B cell (primary cell): ENCODE measurements around the gene PIGH. TPM values are rescaled to one million over a fixed set of nuclear protein-coding genes. Genes with fewer than 3 reads are reported as not detected.

Source experiments
- ATAC-seq: fragments of 200-7000 bp; cut with Tn5 transposase; one replicate; pipeline ENCODE4 v1.10.0; 2021; ENCODE audit warnings: low read depth, mild to moderate bottlenecking, moderate number of reproducible peaks, moderate library complexity
- CTCF ChIA-PET: fragments of 350-600 bp; sonication (Branson Sonifier 250); formaldehyde crosslinking; loops from one replicate; lab custom pipeline; 2021; ENCODE audit warnings: antibody characterized with exemption, inconsistent platforms; lab: Charles Lee
- POLR2A ChIA-PET: fragments of 350-600 bp; sonication (Branson Sonifier 250); formaldehyde crosslinking; loops from one replicate; lab custom pipeline; 2021; ENCODE audit warnings: antibody characterized with exemption; lab: Charles Lee
- DNase-seq: peaks from one replicate; pipeline ENCODE4 v3.0.0; 2013
- H2AFZ ChIP-seq: 2 replicates; pipeline ENCODE4 v1.6.1; 2012; ENCODE audit warnings: mild to moderate bottlenecking, low read depth, low read length; ENCODE audit not compliant: insufficient read depth, poor library complexity, severe bottlenecking
- H3K27ac ChIP-seq, 2 donors: 1 replicate in 1 of 2; 2 replicates in 1 of 2; pipeline ENCODE4 v1.5.1; 2012 to 2013; ENCODE audit warnings: low read length in 2 of 2, mild to moderate bottlenecking in 2 of 2, moderate library complexity in 1 of 2
- H3K27me3 ChIP-seq, 4 experiments: fragments of 200-600 bp in 1 of 4; sonication (generic) in 1 of 4; replicated peaks in 1 of 4; 1 replicate in 2 of 4; 2 replicates in 2 of 4; pipeline versions ENCODE4 v1.6.1 to v1.7.0; 2013 to 2016; ENCODE audit warnings: low read length in 3 of 4, mild to moderate bottlenecking in 2 of 4, mixed read lengths in 1 of 4, moderate library complexity in 1 of 4; ENCODE audit not compliant: insufficient read depth in 4 of 4, control insufficient read depth in 3 of 4; ENCODE audit errors: control extremely low read depth in 1 of 4
- H3K36me3 ChIP-seq, 2 experiments: replicated peaks in 1 of 2; 1 replicate in 1 of 2; 2 replicates in 1 of 2; pipeline versions ENCODE4 v1.6.1 to v1.7.1; 2013; ENCODE audit warnings: low read length in 1 of 2; ENCODE audit not compliant: insufficient read depth in 2 of 2, control insufficient read depth in 1 of 2; ENCODE audit errors: control extremely low read depth in 1 of 2, extremely low read depth in 1 of 2
- H3K4me1 ChIP-seq, 2 donors: fragments of 200-600 bp in 1 of 2; sonication (generic) in 1 of 2; 1 replicate in 1 of 2; 2 replicates in 1 of 2; pipeline versions ENCODE4 v1.5.1 to v1.6.1; 2013 to 2017; ENCODE audit warnings: low read length in 2 of 2; ENCODE audit not compliant: control insufficient read depth in 2 of 2, insufficient read depth in 2 of 2
- H3K4me2 ChIP-seq: replicated peaks from 2 replicates; pipeline ENCODE3; 2012; ENCODE audit warnings: mild to moderate bottlenecking, low read depth, low read length; ENCODE audit not compliant: poor library complexity, severe bottlenecking
- H3K4me3 ChIP-seq, 5 experiments: fragments of 200-600 bp in 1 of 5; sonication (generic) in 1 of 5; 1 replicate in 3 of 5; 2 replicates in 2 of 5; pipeline versions ENCODE4 v1.5.1 to v1.7.0; 2011 to 2016; ENCODE audit warnings: low read length in 4 of 5, mild to moderate bottlenecking in 4 of 5, low read depth in 2 of 5, control low read depth in 1 of 5, moderate library complexity in 1 of 5; ENCODE audit not compliant: insufficient read depth in 1 of 5; ENCODE audit errors: control extremely low read depth in 1 of 5, extremely low read depth in 1 of 5
- H3K79me2 ChIP-seq: fragments of 200-600 bp; sonication (generic); one replicate; pipeline ENCODE4 v1.6.0; 2016; ENCODE audit warnings: low read length; ENCODE audit not compliant: control insufficient read depth, insufficient read depth
- H3K9ac ChIP-seq: fragments of 200-600 bp; sonication (generic); 2 replicates; pipeline ENCODE4 v1.6.1; 2017; ENCODE audit warnings: mild to moderate bottlenecking, low read length, moderate library complexity
- H3K9me3 ChIP-seq, 3 donors: one replicate each; pipeline versions ENCODE4 v1.6.1 to v1.7.1; 2013; ENCODE audit warnings: low read length in 2 of 3; ENCODE audit not compliant: control insufficient read depth in 2 of 3, insufficient read depth in 1 of 3; ENCODE audit errors: control extremely low read depth in 1 of 3
- H4K20me1 ChIP-seq: 2 replicates; pipeline ENCODE4 v1.6.0; 2012; ENCODE audit warnings: mild to moderate bottlenecking, low read length; ENCODE audit not compliant: insufficient read depth, control insufficient read depth, poor library complexity, severe bottlenecking
- H3K27ac Mint-ChIP-seq: one replicate; pipeline ENCODE4 v1.8.0; 2021; ENCODE audit warnings: mixed read lengths
- H3K27me3 Mint-ChIP-seq: one replicate; pipeline ENCODE4 v1.8.0; 2021; ENCODE audit warnings: mixed read lengths
- H3K4me1 Mint-ChIP-seq: one replicate; pipeline ENCODE4 v1.8.0; 2021; ENCODE audit warnings: mixed read lengths
- H3K4me3 Mint-ChIP-seq: one replicate; pipeline ENCODE4 v1.8.0; 2021; ENCODE audit warnings: mixed read lengths
- H3K9me3 Mint-ChIP-seq: one replicate; pipeline ENCODE4 v1.8.0; 2022; ENCODE audit warnings: mixed read lengths; ENCODE audit not compliant: insufficient read depth
- CTCF ChIP-seq: fragments of 200-600 bp; IDR thresholded peaks from one replicate; pipeline ENCODE4 v1.8.0; 2022; ENCODE audit warnings: antibody characterized with exemption, mild to moderate bottlenecking
- EZH2 ChIP-seq: IDR thresholded peaks from 2 replicates; pipeline ENCODE4 v1.6.1; 2012; ENCODE audit warnings: borderline replicate concordance, low read depth, mild to moderate bottlenecking, moderate library complexity, low read length; ENCODE audit not compliant: insufficient read depth, poor library complexity, severe bottlenecking
- WGBS: methylation state at CpG from one replicate; pipeline ENCODE4 v1.1.5; 2013; ENCODE audit warnings: missing lambda C conversion rate; ENCODE audit not compliant: insufficient coverage; 5-methylcytosine and 5-hydroxymethylcytosine counted together
- intact Hi-C: fragments of 100-400 bp; cut with micrococcal nuclease; formaldehyde crosslinking; loops from one replicate; pipeline ENCODE4 v1.10.0; 2022
- polyA plus RNA-seq: library from polyadenylated mRNA; depleted of rRNA; stranded (reverse); fragments of >200 nt; gene quantifications from 2 replicates; pipeline ENCODE4 v1.2.3, GENCODE V29; 2012
- total RNA-seq, 2 donors: library from RNA; stranded (reverse); fragments of 120-200 nt in 1 of 2; gene quantifications; 1 replicate in 1 of 2; 2 replicates in 1 of 2; pipeline versions ENCODE4 v1.2.3 to v1.2.4, GENCODE V29; 2013 to 2022

PIGH gene
- total and polyA plus RNA-seq, 2 donors (not counting 1 experiment from before 2014, with no cell fraction given), result 26.7 to 48.0 TPM

- Mint-ChIP-seq H3K27me3 (no peaks in the 10 kb centered on the region), H3K9me3 (no peaks in the 10 kb centered on the region), H3K4me3 (no peak overlapping the region), H3K4me1 (no peaks in the 10 kb centered on the region), H3K27ac (no peak overlapping the region)
- Histone ChIP-seq H2AFZ (no peak overlapping the region), H3K27ac (no peak overlapping the region), H3K36me3 (no peaks in the 10 kb centered on the region), H3K27me3 (no peaks in the 10 kb centered on the region), H3K4me3 (no peak overlapping the region), H3K79me2 (no peaks in the 10 kb centered on the region), H3K4me2 (no peak overlapping the region), H4K20me1 (no peaks in the 10 kb centered on the region), H3K9me3 (no peaks in the 10 kb centered on the region), H3K9ac (no peak overlapping the region), H3K4me1 (no peaks in the 10 kb centered on the region)
- ChIA-PET POLR2A (no interaction called here), CTCF (interaction anchor here (1.0 to 1.1 kb wide), 2 partner anchors 12 to 59 kb away, joined by 3 read pairs; no protein-coding TSS in a partner anchor)
- TF ChIP-seq EZH2 (no peak), CTCF (no peak)
- ATAC-seq (no peak), DNase-seq (no peak)
- intact Hi-C loops, result no loop called here
- WGBS, result no CpG with 5 or more reads among the region's 4 CpGs
Observed at GRCh38 chr14:67630186-67630585, 30.1 kb upstream of the PIGH start.

- POLR2A ChIA-PET, result no interaction called here
- DNase-seq, result no peak
- intact Hi-C loops, result no loop called here
Observed at GRCh38 chr14:67627519-67627918, 27.5 kb upstream of the PIGH start.

More at GRCh38 chr14:67627519-67627918, 27.5 kb upstream of the PIGH start:
- Histone ChIP-seq H3K27ac (no peak overlapping the region), H3K36me3 (no peaks in the 10 kb centered on the region), H3K4me1 (no peaks in the 10 kb centered on the region), H3K4me2 (no peak overlapping the region), H2AFZ (no peak overlapping the region), H3K4me3 (no peak overlapping the region), H3K9me3 (no peaks in the 10 kb centered on the region), H4K20me1 (no peaks in the 10 kb centered on the region), H3K79me2 (no peaks in the 10 kb centered on the region), H3K9ac (no peak overlapping the region), H3K27me3 (no peaks in the 10 kb centered on the region)
- TF ChIP-seq EZH2, result no peak
- no peak for TF ChIP-seq CTCF
- H3K4me3 Mint-ChIP-seq, result no peak overlapping the region
- CTCF ChIA-PET, result interaction anchor here (0.6 to 1.7 kb wide), 4 partner anchors 8 to 101 kb away, joined by 3 to 7 read pairs (median 3); partner anchors contain the start of genes ARG2 and PIGH
- no peak for ATAC-seq
- no peak overlapping the region for H3K27ac Mint-ChIP-seq
- H3K4me1 Mint-ChIP-seq, result no peaks in the 10 kb centered on the region
- no peaks in the 10 kb centered on the region for H3K27me3 Mint-ChIP-seq
- H3K9me3 Mint-ChIP-seq, result no peaks in the 10 kb centered on the region
